GM18861 (cell line): Measurements from ENCODE around the gene SLC6A9.

ENCODE experiments used
- ATAC-seq: cut with Tn5 transposase; IDR thresholded peaks from one replicate; pipeline ENCODE4 v1.9.1; 2021; ENCODE audit not compliant: unreplicated experiment

Gene SLC6A9

GRCh38 chr1:44008259-44008658 is 23.0 kb downstream of the SLC6A9 start:
- no peak for ATAC-seq

DNA sequence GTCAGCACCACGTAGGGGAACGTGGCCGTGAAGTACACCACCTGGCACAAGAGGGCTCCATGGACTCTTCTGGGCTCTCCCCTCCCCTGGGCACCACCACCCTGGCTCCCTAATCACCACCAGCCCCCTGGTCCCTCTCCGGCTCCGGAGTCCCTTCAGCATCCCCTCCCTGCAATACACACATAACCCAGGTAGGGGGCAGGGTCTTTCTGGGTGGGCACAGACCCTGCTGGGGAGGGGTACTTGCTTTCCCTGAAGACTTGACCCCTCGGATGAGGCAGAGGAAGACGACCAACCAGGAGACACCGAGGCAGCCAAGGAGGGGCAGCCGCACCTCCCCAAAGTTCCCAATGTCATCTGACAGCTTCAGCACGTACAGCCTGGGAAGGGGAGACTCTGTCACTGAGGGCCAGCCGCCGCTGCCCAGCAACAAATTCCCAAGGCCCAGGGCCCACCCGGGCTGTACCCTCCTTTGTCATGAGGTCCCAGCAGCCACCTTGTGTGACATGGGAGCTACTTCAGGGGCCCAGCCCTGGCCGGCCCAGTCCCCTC is 28.6 kb downstream of the SLC6A9 start:
- ATAC-seq = no peak

- no peak for ATAC-seq
Observed at GRCh38 chr1:44002165-44002564, 29.1 kb downstream of the SLC6A9 start.

- ATAC-seq = no peak
Observed at GRCh38 chr1:44000122-44000665, 31.1 kb downstream of the SLC6A9 start.

- ATAC-seq = no peak
Observed at GRCh38 chr1:43999455-43999854, 31.8 kb downstream of the SLC6A9 start.

- no peak for ATAC-seq
Observed at GRCh38 chr1:43998000-43998378, 33.3 kb downstream of the SLC6A9 start.

DNA sequence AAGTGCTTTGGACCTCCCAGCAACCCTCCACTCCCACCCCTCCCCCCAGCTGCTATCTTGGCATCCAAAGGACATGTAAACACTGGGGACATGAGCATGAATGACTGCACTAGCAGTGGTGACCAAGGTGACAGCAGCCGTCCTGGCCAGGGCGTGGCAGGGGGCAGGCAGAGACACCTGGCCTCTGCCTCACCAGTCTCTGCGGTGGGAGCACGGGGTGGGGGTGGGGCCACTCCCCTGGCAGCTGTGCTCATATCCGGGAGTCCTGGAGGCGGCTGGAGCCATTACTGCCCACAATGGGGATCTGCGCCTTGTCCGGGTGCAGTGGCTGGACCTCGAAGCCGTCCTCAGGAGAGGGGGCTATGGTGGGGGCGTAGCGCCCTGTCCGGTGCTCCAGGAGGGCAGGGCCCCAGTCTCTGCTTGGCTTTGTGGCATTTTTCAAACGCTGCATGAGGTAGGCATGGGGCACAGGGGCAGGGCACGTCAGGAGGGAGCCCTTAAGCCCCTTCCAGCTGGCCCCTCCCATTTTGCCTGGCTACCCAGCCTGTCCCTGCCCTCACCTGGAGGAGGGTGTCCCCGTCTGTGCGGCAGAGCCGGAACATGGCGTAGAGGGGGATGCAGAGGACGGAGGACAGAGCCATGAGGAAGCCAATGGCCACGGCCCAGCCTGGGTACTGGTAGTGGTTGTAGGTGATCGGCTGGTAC is 33.8 kb downstream of the SLC6A9 start:
- no peak for ATAC-seq

DNA sequence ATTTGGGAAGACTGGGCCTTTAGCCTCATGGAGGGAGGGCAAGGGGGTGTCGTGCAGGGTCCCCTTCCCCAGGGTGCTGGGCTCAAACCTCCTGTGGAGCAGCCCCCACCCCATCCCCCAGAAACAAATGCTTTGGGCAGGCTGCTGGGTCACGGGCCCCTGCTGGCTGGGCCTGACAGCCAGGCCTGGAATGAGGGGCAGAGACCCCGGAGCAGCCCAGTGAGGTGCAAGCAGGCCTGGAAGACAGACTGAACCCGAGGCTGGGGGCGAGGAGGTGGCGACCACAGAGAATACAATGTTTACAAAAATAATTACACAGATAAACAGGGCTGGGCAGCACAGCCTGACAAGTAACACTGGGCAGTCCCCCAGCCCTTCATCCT is 34.5 kb downstream of the SLC6A9 start:
- ATAC-seq = no peak

- no peak for ATAC-seq
Observed at GRCh38 chr1:43995984-43996732, 35.1 kb downstream of the SLC6A9 start.

DNA sequence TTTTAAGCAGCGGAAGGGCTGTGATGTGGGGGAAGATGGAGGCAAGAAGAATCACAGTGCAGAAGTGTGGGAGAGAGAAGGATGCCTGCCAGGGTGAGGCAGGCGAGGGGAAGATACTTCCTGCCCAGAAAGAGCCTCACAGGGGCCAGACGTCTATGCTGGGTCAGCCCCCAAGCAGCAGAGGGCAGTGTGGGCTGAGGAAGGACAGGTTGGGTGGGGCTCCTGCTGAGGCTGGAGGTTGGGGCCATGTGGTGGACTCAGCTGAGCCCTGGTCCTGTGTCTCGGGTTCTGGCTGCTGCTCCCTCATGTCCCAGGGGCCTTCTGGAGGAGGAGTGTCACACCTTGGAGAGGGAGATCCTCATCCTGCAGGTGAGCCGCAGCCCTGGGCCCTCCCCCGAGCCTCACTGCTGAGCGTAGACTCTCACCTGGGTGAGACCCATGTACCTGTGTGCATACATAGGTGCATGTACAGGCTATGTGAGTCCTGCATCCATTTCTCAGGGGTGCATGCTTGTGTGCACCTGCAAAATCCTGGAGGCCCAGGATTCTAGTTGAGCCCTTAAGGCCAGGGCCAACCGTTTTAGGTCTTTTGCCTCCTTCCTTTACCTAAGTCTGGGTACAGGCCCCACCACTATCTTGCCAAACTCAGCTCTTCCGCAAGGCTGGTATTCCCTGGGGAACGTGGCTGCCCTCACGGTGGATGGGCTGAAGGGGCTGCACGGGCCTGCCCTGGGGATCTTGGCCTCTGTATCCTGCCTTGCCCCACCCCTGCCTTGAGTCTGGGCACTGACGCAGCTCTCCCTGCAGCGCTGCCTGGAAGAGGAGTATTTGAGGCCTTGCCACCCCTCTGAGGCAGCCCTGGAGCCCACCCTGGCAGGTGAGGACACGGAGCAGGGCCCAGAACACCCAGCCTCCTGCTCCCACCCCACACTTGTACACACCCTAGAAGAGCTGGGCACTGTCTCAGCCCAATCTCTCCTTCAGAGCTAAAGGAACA is 36.2 kb downstream of the SLC6A9 start:
- ATAC-seq = no peak

DNA sequence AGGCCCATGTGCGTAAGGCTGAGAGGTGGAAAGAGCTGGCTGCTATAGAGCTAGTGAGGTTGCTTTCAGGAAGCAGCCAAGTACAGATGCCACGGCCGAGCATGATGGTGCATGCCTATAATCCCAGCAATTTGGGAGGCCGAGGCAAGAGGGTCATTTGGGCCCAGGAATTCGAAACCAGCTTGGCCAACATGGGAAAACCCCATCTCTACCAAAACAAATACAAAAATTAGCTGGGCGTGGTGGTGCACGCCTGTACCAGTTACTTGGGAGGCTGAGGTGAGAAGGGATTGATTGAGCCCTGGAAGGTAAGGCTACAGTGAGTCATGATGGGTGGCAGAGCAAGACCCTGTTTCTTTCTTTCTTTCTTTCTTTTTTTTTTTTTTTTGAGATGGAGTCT is 37.2 kb downstream of the SLC6A9 start:
- no peak for ATAC-seq

DNA sequence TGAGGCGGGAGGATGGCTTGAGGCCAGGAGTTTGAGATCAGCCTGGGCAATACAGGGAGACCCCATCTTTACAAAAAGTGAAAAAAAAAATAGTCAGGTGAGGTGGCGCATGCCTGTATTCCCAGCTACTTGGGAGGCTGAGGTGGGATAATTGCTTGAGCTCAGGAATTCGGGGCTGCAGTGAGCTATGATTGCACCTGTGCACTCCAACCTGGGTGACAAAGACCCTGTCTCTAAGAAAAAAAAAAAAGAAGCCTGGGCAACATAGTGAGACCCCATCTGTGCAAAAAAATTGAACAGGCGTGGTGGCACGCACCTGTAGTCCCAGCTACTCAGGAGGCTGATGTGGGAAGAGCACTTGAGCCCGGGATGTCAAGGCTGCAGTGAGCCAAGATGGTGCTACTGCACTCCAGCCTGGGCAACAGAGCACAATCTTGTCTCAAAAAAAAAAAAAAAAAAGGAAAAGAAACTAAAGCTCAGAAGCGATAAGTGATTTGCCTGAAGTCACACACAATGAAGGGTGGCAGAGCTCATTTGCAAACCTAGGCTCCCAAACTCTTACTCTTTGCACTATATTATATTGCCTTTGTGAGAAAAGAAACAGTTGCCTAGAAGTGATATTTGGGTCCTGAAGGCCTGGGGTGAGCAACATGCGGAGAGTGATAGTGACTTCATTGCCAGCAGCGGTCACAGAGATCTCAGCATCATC is 37.9 kb downstream of the SLC6A9 start:
- no peak for ATAC-seq

GRCh38 chr1:43992232-43992995 is 38.8 kb downstream of the SLC6A9 start:
- ATAC-seq = no peak

- ATAC-seq = no peak
Observed at GRCh38 chr1:43991476-43992231, 39.6 kb downstream of the SLC6A9 start, which contains the start of gene CCDC24. TSS of gene CCDC24 (plus strand) at chr1:43991599. CDS start at chr1:43991879, 280 bp downstream.

DNA sequence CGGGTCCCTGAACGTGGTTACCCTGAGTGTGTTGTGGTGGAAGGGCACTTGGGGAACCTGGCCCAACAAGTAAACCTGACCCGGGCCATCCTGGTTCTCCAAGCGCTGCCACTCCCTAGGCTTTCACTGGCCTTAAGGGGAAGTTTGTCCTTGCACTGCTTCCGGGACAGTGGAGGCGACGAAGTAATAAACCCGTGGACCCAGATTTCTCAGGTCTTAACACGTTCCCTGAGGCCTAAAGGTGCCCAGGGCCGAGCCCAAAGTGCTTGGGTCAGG is 40.1 kb downstream of the SLC6A9 start:
- no peak for ATAC-seq

DNA sequence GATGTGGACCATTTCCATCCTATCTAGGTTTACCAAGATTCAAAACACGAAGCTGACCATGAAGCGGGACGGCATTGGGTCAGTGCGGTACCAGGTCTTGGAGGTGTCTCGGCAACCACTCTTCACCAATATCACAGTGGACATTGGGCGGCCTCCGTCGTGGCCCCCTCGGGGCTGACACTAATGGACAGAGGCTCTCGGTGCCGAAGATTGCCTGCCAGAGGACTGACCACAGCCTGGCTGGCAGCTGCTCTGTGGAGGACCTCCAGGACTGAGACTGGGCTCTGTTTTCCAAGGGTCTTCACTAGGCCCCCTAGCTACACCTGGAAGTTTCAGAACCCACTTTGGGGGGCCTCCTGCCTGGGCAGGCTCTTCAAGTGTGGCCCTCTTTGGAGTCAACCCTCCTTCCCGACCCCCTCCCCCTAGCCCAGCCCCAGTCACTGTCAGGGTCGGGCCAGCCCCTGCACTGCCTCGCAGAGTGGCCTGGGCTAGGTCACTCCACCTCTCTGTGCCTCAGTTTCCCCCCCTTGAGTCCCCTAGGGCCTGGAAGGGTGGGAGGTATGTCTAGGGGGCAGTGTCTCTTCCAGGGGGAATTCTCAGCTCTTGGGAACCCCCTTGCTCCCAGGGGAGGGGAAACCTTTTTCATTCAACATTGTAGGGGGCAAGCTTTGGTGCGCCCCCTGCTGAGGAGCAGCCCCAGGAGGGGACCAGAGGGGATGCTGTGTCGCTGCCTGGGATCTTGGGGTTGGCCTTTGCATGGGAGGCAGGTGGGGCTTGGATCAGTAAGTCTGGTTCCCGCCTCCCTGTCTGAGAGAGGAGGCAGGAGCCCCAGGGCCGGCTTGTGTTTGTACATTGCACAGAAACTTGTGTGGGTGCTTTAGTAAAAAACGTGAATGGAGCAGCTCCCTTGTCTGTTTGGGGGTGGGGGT is 40.7 kb downstream of the SLC6A9 start:
- no peak for ATAC-seq

- no peak for ATAC-seq
Observed at GRCh38 chr1:43987159-43987902, 43.9 kb downstream of the SLC6A9 start.
